Measurements from ENCODE around the gene PCDH19. TPM values are rescaled to one million over a fixed set of nuclear protein-coding genes. Genes with fewer than 3 reads are reported as not detected.

The PCDH19 gene, protein sequence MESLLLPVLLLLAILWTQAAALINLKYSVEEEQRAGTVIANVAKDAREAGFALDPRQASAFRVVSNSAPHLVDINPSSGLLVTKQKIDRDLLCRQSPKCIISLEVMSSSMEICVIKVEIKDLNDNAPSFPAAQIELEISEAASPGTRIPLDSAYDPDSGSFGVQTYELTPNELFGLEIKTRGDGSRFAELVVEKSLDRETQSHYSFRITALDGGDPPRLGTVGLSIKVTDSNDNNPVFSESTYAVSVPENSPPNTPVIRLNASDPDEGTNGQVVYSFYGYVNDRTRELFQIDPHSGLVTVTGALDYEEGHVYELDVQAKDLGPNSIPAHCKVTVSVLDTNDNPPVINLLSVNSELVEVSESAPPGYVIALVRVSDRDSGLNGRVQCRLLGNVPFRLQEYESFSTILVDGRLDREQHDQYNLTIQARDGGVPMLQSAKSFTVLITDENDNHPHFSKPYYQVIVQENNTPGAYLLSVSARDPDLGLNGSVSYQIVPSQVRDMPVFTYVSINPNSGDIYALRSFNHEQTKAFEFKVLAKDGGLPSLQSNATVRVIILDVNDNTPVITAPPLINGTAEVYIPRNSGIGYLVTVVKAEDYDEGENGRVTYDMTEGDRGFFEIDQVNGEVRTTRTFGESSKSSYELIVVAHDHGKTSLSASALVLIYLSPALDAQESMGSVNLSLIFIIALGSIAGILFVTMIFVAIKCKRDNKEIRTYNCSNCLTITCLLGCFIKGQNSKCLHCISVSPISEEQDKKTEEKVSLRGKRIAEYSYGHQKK (N-terminal part only)
- not detected for total RNA-seq
- total RNA-seq (2013), result not detected

DNA sequence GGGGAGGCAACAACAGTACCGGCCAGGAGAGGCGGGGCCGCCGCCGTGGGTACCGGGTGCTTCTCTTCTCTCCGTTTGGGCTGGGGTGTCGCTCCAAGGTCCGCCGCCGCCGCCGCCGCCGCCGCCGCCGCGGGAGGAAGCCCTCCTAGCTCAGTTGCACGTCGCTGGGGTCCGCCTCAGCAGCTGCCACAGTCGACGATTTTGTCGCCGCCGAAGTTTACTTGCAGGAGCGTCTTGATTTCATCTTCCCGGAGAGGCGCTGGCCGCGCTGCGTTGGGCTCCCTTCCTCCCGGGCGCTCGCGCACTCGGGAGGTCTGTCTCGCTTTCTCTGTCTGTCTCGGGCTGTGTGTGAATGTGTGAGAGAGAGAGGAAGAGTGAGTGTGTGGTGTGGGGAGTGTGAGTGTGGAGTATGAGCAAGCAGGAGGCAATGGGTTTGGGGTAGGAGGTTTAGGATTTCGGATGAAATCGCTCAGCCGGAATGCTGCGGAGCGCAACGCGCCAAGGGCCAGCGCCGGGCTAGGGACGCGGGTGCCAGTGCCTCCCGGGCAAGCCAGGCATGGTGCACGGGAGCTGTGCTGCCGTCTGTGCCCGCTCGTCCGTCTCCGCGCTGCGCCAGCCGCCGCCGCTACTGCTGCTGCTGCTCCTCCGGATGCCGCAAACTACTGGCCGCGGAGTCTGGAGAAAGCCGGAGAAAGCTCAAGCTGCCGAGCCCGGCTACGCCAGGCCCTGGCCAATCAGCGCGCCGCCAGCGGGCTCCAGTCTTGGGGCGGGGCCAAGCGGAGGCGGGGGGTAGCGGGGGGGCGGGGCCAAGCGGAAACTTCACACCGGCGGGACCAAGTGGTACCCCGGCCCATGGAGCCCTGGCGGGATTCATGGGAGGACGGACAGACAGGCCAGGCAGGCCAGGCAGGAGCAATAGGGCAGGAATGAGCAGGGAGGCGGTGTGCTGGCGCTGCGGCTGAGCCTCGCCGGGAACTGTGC lies at the start of gene PCDH19:
PCDH19 (minus strand) TSS at position 664 of the 981 bp plus-strand sequence. CDS start 1,676 bp downstream, outside the sequence.
- Histone ChIP-seq H3K27me3 (ENCODE audit: control insufficient read depth, insufficient read depth, low read length) (peaks cover 8% of the 10 kb centered on the region), H3K4me3 (ENCODE audit: low read length) (no peak within 1 kb of the TSS), H3K36me3 (ENCODE audit: control insufficient read depth, insufficient read depth, low read length) (no peaks in the 10 kb centered on the region), H3K27ac (ENCODE audit: low read length) (no peak within 1 kb of the TSS), H3K4me1 (ENCODE audit: control insufficient read depth, insufficient read depth, low read length) (peaks cover 6% of the 10 kb centered on the region), H3K9me3 (ENCODE audit: control insufficient read depth, insufficient read depth, low read length) (no peaks in the 10 kb centered on the region)
- Mint-ChIP-seq H3K4me3 (peak within 1 kb of the TSS; percentile 47), H3K4me1 (peaks cover 0 to 5% of the 10 kb centered on the region in 2 donors), H3K27ac (no peak within 1 kb of the TSS), H3K9me3 (no peaks in the 10 kb centered on the region), H3K27me3 (ENCODE audit: low read depth in 2 of 2) (peaks cover 28 to 63% of the 10 kb centered on the region in 2 donors), H3K36me3 (no peaks in the 10 kb centered on the region)
- intact Hi-C loops (cut with micrococcal nuclease), result no loop called here
- no peak for TF ChIP-seq CTCF (IDR thresholded peaks at IDR 0.05)
- ATAC-seq (no peak), DNase-seq (peak in 1 of 2 donors; percentile 27)
- 2% methylated on average over 83 of the region's 91 CpGs for WGBS (ENCODE audit: insufficient coverage)

DNA sequence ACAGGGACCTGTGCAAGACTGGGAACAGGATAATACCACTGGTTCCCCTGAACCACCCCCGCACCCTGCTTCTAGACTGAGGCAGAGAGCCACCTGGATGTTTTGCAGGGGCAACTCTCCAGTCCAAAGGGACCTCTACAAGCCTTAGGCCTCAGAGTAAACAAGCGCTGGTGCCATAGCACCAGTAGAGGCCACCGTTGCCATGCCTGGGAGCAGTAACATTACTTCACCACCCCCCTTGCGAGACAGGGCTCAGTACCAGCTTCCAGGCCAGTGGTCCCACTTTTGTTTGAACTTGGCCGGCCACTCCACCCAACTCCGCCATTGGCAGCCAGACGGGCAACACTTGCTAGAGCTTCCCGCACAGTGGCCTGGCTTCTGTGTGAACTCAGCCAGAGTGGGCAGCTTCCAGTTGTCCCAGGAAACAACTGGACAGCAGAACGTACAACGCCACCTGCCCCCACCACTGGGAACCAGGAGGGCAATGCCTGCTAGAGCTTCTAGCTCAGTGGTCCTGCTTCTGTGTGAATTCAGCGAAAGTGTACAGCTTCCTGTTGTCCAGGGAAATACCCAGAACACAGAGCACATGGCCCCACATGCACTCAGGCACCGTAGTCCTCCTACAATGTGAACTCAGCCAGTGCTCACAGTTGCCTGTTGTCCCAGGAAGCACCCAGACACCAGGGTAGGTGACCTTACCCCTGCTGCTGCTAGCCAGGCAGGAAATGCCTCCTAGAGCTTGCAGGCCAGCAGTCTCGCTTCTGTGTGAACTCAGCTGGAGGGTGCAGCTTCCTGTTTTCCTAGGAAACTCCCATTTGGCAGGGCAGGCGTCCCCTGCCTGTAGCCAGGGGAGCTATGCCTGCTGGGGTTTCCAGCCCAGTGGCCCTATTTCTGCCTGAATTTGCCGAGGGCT lies 39.9 kb upstream of the PCDH19 start:
- ATAC-seq (no peak), DNase-seq (no peak)
- no peaks in the 10 kb centered on the region for H3K36me3 ChIP-seq (ENCODE audit: control insufficient read depth, insufficient read depth, low read length)
- Mint-ChIP-seq H3K27ac (no peak overlapping the region), H3K4me1 (no peaks in the 10 kb centered on the region), H3K27me3 (ENCODE audit: low read depth in 2 of 2) (no peaks in the 10 kb centered on the region), H3K9me3 (no peaks in the 10 kb centered on the region), H3K36me3 (no peaks in the 10 kb centered on the region), H3K4me3 (no peak overlapping the region)
- no peaks in the 10 kb centered on the region for H3K27me3 ChIP-seq (ENCODE audit: control insufficient read depth, insufficient read depth, low read length)
- no peaks in the 10 kb centered on the region for H3K4me1 ChIP-seq (ENCODE audit: control insufficient read depth, insufficient read depth, low read length)
- intact Hi-C loops (cut with micrococcal nuclease), result no loop called here
- no peak overlapping the region for H3K27ac ChIP-seq (ENCODE audit: low read length)
- TF ChIP-seq CTCF (IDR thresholded peaks at IDR 0.05), result no peak
- H3K9me3 ChIP-seq (ENCODE audit: control insufficient read depth, insufficient read depth, low read length), result no peaks in the 10 kb centered on the region
- WGBS (ENCODE audit: insufficient coverage), result 76% methylated on average over 15 of the region's 15 CpGs
- no peak overlapping the region for H3K4me3 ChIP-seq (ENCODE audit: low read length)

DNA sequence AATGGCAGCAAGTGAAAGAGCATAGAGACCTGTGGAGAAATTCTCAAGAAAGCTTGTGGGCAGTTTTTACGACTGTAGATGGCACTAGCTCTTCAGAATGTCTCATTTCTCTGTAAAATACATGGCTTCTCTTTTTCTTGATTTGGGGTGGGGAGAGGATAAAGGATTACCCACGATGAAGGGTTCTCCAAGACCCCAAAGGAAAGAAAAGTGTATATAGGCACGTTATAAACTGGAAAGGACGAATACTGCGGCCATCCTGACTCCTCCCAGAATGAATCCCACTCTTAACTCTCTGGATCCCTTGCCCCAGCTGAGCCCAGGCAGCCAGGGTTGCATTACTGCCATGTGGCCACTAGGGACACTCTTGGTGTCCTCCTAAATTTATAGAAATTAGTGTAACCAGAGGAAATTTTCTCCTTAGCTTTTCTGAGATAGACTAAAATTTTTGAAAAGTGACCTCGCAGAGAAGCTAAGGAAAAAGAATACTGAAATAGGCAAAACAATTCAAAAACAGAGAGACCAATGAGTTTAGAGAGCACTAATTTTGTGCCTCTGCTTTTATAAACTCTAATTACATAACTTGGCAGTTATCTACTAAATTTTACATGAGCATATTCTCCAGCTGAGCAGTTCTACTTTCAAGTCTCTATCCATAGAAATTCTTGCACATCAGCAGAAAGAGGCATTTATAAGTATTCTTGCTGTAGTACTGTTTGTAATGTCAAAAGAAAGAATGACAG lies 37.8 kb upstream of the PCDH19 start:
- DNase-seq, result peak in 1 of 2 donors; percentile 5
- H3K27me3 ChIP-seq (ENCODE audit: control insufficient read depth, insufficient read depth, low read length), result no peaks in the 10 kb centered on the region
- H3K9me3 ChIP-seq (ENCODE audit: control insufficient read depth, insufficient read depth, low read length), result no peaks in the 10 kb centered on the region
- 0% methylated on average over 1 of the region's 6 CpGs for WGBS (ENCODE audit: insufficient coverage)
- H3K36me3 ChIP-seq (ENCODE audit: control insufficient read depth, insufficient read depth, low read length), result no peaks in the 10 kb centered on the region
- TF ChIP-seq CTCF (IDR thresholded peaks at IDR 0.05), result peak; percentile 42
- H3K27ac ChIP-seq (ENCODE audit: low read length), result no peak overlapping the region
- Mint-ChIP-seq H3K36me3 (no peaks in the 10 kb centered on the region), H3K27ac (no peak overlapping the region), H3K4me1 (no peaks in the 10 kb centered on the region), H3K9me3 (no peaks in the 10 kb centered on the region), H3K27me3 (ENCODE audit: low read depth in 2 of 2) (no peaks in the 10 kb centered on the region), H3K4me3 (no peak overlapping the region)
- H3K4me3 ChIP-seq (ENCODE audit: low read length), result no peak overlapping the region
- ATAC-seq, result peak in 1 of 3 donors; percentile 41
- no peaks in the 10 kb centered on the region for H3K4me1 ChIP-seq (ENCODE audit: control insufficient read depth, insufficient read depth, low read length)
- intact Hi-C loops (cut with micrococcal nuclease), result no loop called here

Data from natural killer cell (primary cell).